ENCODE data around the gene NUDT19.
"Not testable (repeated sequence)": the region's sequence is repeated elsewhere in the genome, so short reads cannot be mapped to it uniquely, and the experiment has no call there.

NUDT19 gene

GRCh38 chr19:32691291-32691951 lies at the start of gene NUDT19:
Gene NUDT19 (plus strand): TSS chr19:32691821. CDS start chr19:32691961, 140 bp downstream.
- in situ Hi-C loops (cut with MboI; ENCODE audit: low sequenced_read_pairs) = no loop called here

GRCh38 chr19:32642771-32643170 lies 48.9 kb upstream of the NUDT19 start:
- in situ Hi-C loops (cut with MboI; ENCODE audit: low sequenced_read_pairs) = no loop called here

DNA sequence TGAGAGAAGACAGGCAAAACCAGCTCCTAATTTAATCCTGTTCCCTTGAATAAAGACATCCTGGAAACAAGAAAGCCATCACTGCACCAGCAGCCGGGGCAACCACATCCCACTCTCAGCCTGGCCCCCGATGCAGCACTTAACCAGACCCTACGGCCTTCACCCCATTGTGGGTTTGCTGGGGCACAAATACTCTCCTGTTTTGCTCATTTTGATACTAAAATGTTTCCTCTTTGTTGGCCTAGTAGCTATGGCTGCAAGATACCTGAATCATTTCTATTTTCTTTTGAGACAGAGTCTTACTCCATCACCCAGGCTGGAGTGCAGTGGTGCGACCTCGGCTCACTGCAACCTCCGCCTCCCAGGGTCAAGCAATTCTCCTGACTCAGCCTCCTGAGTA lies 45.1 kb upstream of the NUDT19 start:
- in situ Hi-C loops (cut with MboI; ENCODE audit: low sequenced_read_pairs) = no loop called here

DNA sequence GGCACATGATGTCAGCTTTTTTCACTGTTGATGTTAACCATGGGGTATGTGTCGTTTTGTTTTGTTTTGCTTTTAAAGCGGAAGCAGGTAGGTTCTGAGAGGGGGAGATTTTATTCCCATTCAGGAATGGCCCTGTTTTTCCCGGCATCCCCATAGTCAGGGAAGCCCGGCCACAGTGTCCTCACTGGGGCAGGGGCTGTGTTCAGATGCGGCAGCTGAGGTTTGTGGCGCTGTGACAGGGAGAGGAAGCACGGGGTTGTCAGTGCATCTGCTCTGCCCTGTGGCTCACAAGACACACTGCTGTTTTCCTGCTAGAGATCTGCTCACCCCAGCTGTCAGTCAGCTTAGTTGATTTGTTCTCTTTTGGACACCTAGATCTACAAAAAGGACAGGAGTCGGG lies 44.3 kb upstream of the NUDT19 start:
- in situ Hi-C loops (cut with MboI; ENCODE audit: low sequenced_read_pairs) = no loop called here

DNA sequence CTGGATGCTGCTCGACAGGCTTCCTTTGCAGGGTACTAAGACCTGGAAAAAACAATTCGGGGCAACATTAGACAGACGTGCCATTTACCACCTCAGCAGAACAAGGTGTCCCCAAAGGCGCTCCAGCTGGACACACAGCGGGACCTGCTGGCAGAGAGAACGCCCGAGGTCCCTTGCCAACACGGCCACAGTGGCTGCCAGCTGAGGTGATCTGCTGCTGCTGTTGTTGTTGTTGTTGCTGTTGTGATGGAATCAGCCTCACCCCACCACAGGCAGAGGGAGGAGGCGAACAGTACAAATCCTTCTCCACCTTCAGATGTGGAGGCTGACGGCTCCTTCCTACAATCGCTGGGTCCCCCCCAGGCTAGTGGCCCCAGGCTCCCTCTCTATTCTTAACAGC lies 41.9 kb upstream of the NUDT19 start:
- in situ Hi-C loops (cut with MboI; ENCODE audit: low sequenced_read_pairs) = no loop called here

- in situ Hi-C loops (cut with MboI; ENCODE audit: low sequenced_read_pairs) = no loop called here
Observed at GRCh38 chr19:32650671-32651070, 41.0 kb upstream of the NUDT19 start.

- in situ Hi-C loops (cut with MboI; ENCODE audit: low sequenced_read_pairs) = no loop called here
Observed at GRCh38 chr19:32651729-32652140, 39.9 kb upstream of the NUDT19 start.

DNA sequence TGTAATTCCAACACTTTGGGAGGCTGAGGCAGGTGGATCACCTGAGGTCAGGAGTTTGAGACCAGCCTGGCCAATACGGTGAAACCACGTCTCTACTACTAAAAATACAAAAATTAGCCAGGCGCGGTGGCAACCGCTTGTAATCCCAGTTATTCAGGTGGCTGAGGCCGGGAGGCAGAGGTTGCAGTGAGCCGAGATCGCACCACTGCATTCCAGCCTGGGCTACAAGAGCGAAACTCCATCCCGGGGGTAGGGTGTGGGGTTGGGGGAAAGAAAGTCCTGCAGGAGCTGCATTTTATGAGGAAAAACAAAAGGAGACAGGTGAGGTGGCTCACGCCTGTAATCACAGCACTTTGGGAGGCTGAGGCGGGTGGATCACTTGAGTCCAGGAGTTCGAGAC lies 39.3 kb upstream of the NUDT19 start:
- in situ Hi-C loops (cut with MboI; ENCODE audit: low sequenced_read_pairs) = not testable (repeated sequence)

DNA sequence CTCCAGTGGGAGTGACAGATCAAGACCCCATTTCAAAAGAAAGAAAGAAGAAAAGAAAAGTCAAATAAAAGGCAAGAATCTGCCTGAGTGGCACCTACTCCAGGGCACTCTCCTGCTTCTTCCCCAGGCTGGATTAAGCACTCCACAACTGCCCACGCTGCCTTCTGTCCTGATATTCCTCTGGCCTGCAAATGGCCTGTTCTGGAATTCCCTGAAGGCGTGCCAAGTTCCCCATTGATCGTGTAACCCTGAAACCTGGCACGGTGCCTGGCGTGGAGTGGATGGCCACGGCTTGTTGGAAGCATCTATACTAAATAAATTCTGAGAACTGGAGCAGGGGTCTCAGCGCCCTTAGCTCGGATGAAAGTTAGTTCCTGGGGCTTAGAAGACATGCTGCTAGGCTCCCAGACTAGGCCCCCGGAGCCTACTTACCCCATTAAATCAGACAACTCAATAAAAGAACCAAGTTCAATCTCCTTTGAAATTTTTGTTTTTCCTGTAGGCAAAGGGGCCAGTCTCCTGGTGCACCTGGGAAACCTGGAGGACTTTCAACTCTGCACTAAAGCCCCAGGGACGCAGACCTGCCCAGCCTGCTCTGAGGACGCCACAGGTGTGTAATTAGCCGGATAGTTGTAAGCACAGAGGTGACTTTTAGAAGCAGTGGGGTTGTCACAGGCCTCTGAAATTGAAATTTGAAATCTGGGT lies 38.6 kb upstream of the NUDT19 start:
- in situ Hi-C loops (cut with MboI; ENCODE audit: low sequenced_read_pairs) = no loop called here

DNA sequence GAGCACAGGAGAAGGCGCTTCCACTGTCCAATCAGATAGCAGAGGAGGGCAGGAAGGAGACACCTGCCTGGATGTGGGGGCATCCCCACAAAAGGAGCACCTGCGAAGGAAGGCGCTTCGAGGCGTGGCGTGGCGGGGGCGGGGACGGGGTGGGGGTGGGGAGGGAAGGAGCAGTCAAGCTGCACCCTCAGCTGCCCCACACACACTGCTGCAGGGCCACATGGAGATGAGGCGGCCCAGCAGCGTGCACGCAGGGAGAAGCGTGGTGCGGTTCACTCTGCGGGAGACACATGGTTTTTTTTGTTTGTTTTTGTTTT lies 38.1 kb upstream of the NUDT19 start:
- in situ Hi-C loops (cut with MboI; ENCODE audit: low sequenced_read_pairs) = no loop called here

DNA sequence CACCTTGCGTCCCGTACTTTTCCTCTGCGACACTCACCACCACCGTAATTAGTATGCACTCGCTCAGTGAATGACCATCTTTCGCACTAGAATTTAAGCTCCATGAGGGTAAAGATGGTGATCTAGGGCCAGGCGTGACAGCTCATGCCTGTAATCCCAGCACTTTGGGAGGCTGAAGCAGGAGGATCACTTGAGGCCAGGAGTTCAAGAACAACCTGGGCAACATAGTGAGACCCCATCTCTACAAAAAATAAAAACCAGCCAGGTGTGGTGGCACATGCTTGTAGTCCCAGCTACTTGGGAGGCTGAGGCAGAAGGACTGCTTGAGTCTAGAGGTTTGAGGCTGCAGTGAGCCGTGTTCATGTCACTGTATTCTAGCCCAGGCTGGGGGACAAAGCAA lies 35.2 kb upstream of the NUDT19 start:
- in situ Hi-C loops (cut with MboI; ENCODE audit: low sequenced_read_pairs) = not testable (repeated sequence)

DNA sequence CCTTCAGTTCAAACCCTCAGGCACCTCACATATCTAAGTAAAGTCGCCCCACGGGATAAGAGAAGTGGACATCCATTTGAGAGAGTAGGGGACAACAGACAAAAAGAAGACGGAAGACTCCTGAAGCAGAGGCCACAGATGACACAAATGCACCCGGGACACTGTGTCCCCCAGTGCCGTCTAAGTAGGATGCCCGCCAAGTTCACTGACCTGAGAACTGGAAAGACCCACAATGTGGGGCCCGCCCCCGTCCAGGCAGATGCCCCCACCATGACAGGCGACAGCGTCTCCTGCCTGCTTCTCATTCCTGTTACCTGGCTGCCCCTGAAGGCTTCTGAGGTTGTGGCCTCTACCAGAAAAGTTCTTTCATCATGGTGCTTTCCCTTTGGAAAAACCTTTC lies 33.5 kb upstream of the NUDT19 start:
- in situ Hi-C loops (cut with MboI; ENCODE audit: low sequenced_read_pairs) = no loop called here

- in situ Hi-C loops (cut with MboI; ENCODE audit: low sequenced_read_pairs) = no loop called here
Observed at GRCh38 chr19:32658527-32658926, 33.1 kb upstream of the NUDT19 start.

DNA sequence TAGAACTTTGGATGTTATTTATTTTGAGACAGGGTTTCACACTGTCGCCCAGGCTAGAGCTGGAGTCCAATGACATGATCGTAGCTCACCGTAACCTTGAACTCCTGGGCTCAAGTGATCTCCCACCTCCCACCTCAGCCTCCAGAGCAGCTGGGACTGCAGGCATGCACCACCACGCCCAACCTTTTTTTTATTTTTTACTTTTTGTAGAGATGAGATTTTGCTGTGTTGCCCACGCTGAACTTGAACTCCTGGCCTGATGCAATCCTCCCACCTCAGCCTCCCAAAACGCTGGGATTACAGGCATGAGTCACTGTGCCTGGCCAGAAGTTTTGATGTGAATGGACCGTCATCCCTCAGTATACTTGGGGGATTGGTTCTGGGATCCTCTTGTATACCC lies 30.3 kb upstream of the NUDT19 start:
- in situ Hi-C loops (cut with MboI; ENCODE audit: low sequenced_read_pairs) = no loop called here

- in situ Hi-C loops (cut with MboI; ENCODE audit: low sequenced_read_pairs) = no loop called here
Observed at GRCh38 chr19:32662186-32662585, 29.4 kb upstream of the NUDT19 start.

- in situ Hi-C loops (cut with MboI; ENCODE audit: low sequenced_read_pairs) = no loop called here
Observed at GRCh38 chr19:32666084-32666483, 25.5 kb upstream of the NUDT19 start.

- in situ Hi-C loops (cut with MboI; ENCODE audit: low sequenced_read_pairs) = no loop called here
Observed at GRCh38 chr19:32669310-32669709, 22.3 kb upstream of the NUDT19 start.

- in situ Hi-C loops (cut with MboI; ENCODE audit: low sequenced_read_pairs) = no loop called here
Observed at GRCh38 chr19:32671883-32672593, 19.6 kb upstream of the NUDT19 start.

GRCh38 chr19:32672841-32673240 lies 18.8 kb upstream of the NUDT19 start:
- in situ Hi-C loops (cut with MboI; ENCODE audit: low sequenced_read_pairs) = no loop called here

DNA sequence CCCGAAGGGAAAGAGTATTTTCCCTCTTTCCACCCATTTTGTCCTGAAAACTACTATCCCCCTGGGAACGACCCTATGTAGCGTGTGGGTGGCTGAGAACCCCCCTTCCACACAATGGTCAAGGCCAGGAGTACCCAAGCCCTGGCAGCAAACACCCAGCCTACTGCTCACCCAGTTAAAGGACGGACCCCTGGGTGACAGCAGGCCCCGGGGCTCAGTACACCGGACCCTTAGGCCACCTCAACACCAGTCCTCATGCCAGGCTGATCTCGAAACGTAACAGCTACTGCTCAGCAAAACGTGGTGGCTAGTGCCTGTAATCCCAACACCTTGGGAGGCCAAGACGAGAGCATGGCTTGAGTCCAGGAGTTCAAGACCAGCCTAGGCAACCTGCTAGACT lies 18.0 kb upstream of the NUDT19 start:
- in situ Hi-C loops (cut with MboI; ENCODE audit: low sequenced_read_pairs) = no loop called here

DNA sequence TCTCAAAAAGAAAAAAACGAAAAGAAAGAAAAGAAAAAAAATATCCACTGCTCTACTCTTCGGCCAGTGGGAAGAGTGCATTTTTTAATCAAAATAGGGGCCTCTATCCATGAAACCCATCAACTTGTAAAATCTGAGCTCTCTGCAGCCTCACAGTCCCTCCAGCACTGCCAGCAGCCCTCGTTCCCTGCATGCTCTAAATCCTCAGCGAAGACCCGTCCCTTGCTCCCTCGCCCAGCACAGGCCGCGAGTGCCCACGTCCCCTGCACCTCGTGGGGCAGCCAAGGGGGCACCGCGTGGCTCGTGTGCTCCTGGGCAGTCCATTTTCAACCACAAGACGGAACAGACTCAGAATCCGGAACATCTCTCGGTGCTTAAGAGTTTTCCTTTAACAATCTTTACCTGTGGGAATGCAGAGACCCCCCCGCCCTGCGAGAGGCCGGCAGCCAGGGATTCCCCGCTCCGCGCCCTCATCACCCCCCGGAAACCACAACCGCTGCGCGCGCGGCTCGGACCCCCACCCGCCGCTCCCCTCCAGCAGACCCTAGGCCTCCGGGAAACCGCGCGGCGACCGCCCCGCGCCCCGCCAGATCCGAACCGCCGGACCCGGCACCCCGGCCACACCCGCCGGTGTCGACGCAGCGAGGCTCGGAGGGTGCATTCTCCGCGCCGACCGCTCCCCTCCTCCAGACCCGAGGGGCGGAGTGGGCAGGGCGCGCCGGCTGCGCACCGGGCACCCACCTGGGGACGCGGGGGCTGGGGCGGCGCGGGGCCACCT lies 17.3 kb upstream of the NUDT19 start:
- in situ Hi-C loops (cut with MboI; ENCODE audit: low sequenced_read_pairs) = no loop called here
